HEK293 (cell line): Measurements from ENCODE around the gene BORCS6.
A peak's percentile ranks its signal among the peaks of the same experiment; 100 is the strongest.

Experiments
- CTCF ChIA-PET: fragments of 350-600 bp; formaldehyde crosslinking; extraction: SDS; loops from one replicate; lab custom pipeline; 2021; ENCODE audit warnings: antibody characterized with exemption; lab: Yijun Ruan, JAX
- POLR2A ChIA-PET: fragments of 300-600 bp; formaldehyde crosslinking; extraction: SDS; loops from one replicate; lab custom pipeline; 2020; ENCODE audit warnings: antibody characterized with exemption, inconsistent platforms; lab: Yijun Ruan, JAX
- H3K27ac ChIP-seq: fragments of 200-500 bp; sonication (Bioruptor generic); 2 replicates; pipeline ENCODE4 v1.5.1; 2014; ENCODE audit warnings: low read depth, low read length, control low read depth, inconsistent platforms; ENCODE audit errors: extremely low read depth
- H3K36me3 ChIP-seq, 2 experiments: fragments of 200-500 bp in 1 of 2; sonication (Bioruptor generic) in 1 of 2; 1 replicate in 1 of 2; 2 replicates in 1 of 2; pipeline ENCODE4 v1.5.1; 2014 to 2017; ENCODE audit warnings: inconsistent platforms in 2 of 2, low read length in 2 of 2; ENCODE audit not compliant: control insufficient read depth in 2 of 2, insufficient read depth in 1 of 2
- H3K4me1 ChIP-seq: fragments of 200-500 bp; sonication (Bioruptor generic); 2 replicates; pipeline ENCODE4 v1.5.1; 2014; ENCODE audit warnings: mild to moderate bottlenecking, low read length, inconsistent platforms; ENCODE audit not compliant: control insufficient read depth, insufficient read depth
- H3K4me3 ChIP-seq: 2 replicates; pipeline ENCODE4 v1.5.1; 2011; ENCODE audit warnings: low read depth, mild to moderate bottlenecking, control low read depth, low read length, moderate library complexity
- H3K9me3 ChIP-seq: fragments of 200-500 bp; sonication (Bioruptor generic); 2 replicates; pipeline ENCODE4 v1.5.1; 2014; ENCODE audit warnings: low read depth, low read length, inconsistent platforms; ENCODE audit not compliant: control insufficient read depth, insufficient read depth
- BCL11A ChIP-seq: fragments of 450-650 bp; formaldehyde crosslinking; IDR thresholded peaks from 2 replicates; pipeline ENCODE4 v1.5.1; 2016; ENCODE audit warnings: low read depth, missing biosample characterization, missing genetic modification characterization
- GLIS2 ChIP-seq: fragments of 450-650 bp; formaldehyde crosslinking; IDR thresholded peaks from 2 replicates; pipeline ENCODE4 v1.5.1; 2016; ENCODE audit warnings: missing biosample characterization, missing genetic modification characterization
- IKZF3 ChIP-seq: fragments of 450-650 bp; IDR thresholded peaks from 2 replicates; pipeline ENCODE4 v1.5.0; 2018; ENCODE audit warnings: missing biosample characterization, mild to moderate bottlenecking, missing genetic modification characterization, moderate library complexity
- MZF1 ChIP-seq: fragments of 450-650 bp; formaldehyde crosslinking; IDR thresholded peaks from 2 replicates; pipeline ENCODE4 v1.5.1; 2017; ENCODE audit warnings: missing biosample characterization, missing genetic modification characterization, borderline replicate concordance
- PRDM1 ChIP-seq: fragments of 450-650 bp; formaldehyde crosslinking; IDR thresholded peaks from 2 replicates; pipeline ENCODE4; 2016; ENCODE audit warnings: missing biosample characterization, missing genetic modification characterization
- SP2 ChIP-seq: fragments of 450-650 bp; formaldehyde crosslinking; IDR thresholded peaks from 2 replicates; pipeline ENCODE4 v1.5.1; 2016; ENCODE audit warnings: missing biosample characterization, missing genetic modification characterization
- YY1 ChIP-seq: fragments of 450-650 bp; formaldehyde crosslinking; IDR thresholded peaks from 2 replicates; pipeline ENCODE4 v1.5.1; 2018; ENCODE audit warnings: missing biosample characterization, missing genetic modification characterization
- ZBTB44 ChIP-seq: fragments of 450-650 bp; IDR thresholded peaks from 2 replicates; pipeline ENCODE4 v1.5.1; 2018; ENCODE audit warnings: missing biosample characterization, mild to moderate bottlenecking, missing genetic modification characterization
- ZNF274 ChIP-seq, 2 experiments: fragments of 200-500 bp in 1 of 2; fragments of 450-650 bp in 1 of 2; sonication (Bioruptor generic) in 1 of 2; formaldehyde crosslinking in 1 of 2; IDR thresholded peaks; 2 replicates each; pipeline versions ENCODE4 v1.5.1 to v1.6.1; 2014 to 2016; ENCODE audit warnings: borderline replicate concordance in 1 of 2, inconsistent platforms in 1 of 2, low read length in 1 of 2, missing biosample characterization in 1 of 2, missing genetic modification characterization in 1 of 2
- ZNF280C ChIP-seq: fragments of 450-650 bp; formaldehyde crosslinking; IDR thresholded peaks from 2 replicates; pipeline ENCODE4 v1.5.1; 2016; ENCODE audit warnings: missing biosample characterization, missing genetic modification characterization
- ZNF341 ChIP-seq: fragments of 450-650 bp; formaldehyde crosslinking; IDR thresholded peaks from 2 replicates; pipeline ENCODE4; 2016; ENCODE audit warnings: low read depth, missing biosample characterization, missing genetic modification characterization
- ZNF48 ChIP-seq: fragments of 450-650 bp; formaldehyde crosslinking; IDR thresholded peaks from 2 replicates; pipeline ENCODE4 v1.5.1; 2016; ENCODE audit warnings: missing biosample characterization, missing genetic modification characterization
- ZNF513 ChIP-seq: fragments of 450-650 bp; IDR thresholded peaks from 2 replicates; pipeline ENCODE4 v1.5.1; 2018; ENCODE audit warnings: missing biosample characterization, missing genetic modification characterization
- ZNF580 ChIP-seq: fragments of 450-650 bp; formaldehyde crosslinking; IDR thresholded peaks from 2 replicates; pipeline ENCODE4 v1.5.1; 2016; ENCODE audit warnings: missing biosample characterization, missing genetic modification characterization
- ZNF639 ChIP-seq: fragments of 450-650 bp; formaldehyde crosslinking; IDR thresholded peaks from 2 replicates; pipeline ENCODE4 v1.5.1; 2016; ENCODE audit warnings: missing biosample characterization, missing genetic modification characterization
- ZNF660 ChIP-seq: fragments of 450-650 bp; IDR thresholded peaks from 2 replicates; pipeline ENCODE4 v1.5.1; 2018; ENCODE audit warnings: missing biosample characterization, mild to moderate bottlenecking, missing genetic modification characterization
- ZNF664 ChIP-seq: fragments of 450-650 bp; formaldehyde crosslinking; IDR thresholded peaks from 2 replicates; pipeline ENCODE4 v1.5.1; 2016; ENCODE audit warnings: missing biosample characterization, missing genetic modification characterization
- ZNF704 ChIP-seq: fragments of 450-650 bp; formaldehyde crosslinking; IDR thresholded peaks from 2 replicates; pipeline ENCODE4 v1.5.1; 2016; ENCODE audit warnings: missing biosample characterization, missing genetic modification characterization
- ZNF791 ChIP-seq: fragments of 450-650 bp; formaldehyde crosslinking; IDR thresholded peaks from 2 replicates; pipeline ENCODE4 v1.5.1; 2016; ENCODE audit warnings: missing biosample characterization, missing genetic modification characterization

BORCS6 gene

GRCh38 chr17:8153525-8153956, 36.4 kb downstream of the BORCS6 start (continued):
- 0 out of 2 replicates have a peak, but pooled peaks have one; percentile 8 for TF ChIP-seq BCL11A
- peak; percentile 5 for TF ChIP-seq SP2 (tag by site-specific recombination)
- 0 out of 2 replicates have a peak, but pooled peaks have one; percentile 6 for TF ChIP-seq ZNF639 (tag by site-specific recombination)
- no peak for TF ChIP-seq ZBTB44
- peak; percentile 58; the same call in 1 of the 2 replicates for TF ChIP-seq ZNF660 (tag by site-specific recombination)
- TF ChIP-seq ZNF791, result no peak
- peak; percentile 16; the same call in 1 of the 2 replicates for TF ChIP-seq GLIS2
- TF ChIP-seq, all 188 proteins: peak for 24

GRCh38 chr17:8153031-8153451, 36.9 kb downstream of the BORCS6 start:
- ChIA-PET CTCF (interaction anchor here (0.7 to 3.2 kb wide), 3 partner anchors 34 to 344 kb away, joined by 4 to 15 read pairs (median 4); partner anchors contain the start of gene ALOXE3), POLR2A (interaction anchor here (1.3 to 2.0 kb wide), 4 partner anchors 10 to 57 kb away, joined by 4 to 16 read pairs (median 8); partner anchors contain the start of genes ALOXE3, AURKB and VAMP2)
- Histone ChIP-seq H3K36me3 (peaks cover 1 to 25% of the 10 kb centered on the region in 2 experiments; a peak in 2 of 3 replicates), H3K4me1 (peaks cover 25% of the 10 kb centered on the region), H3K27ac (peak overlapping the region; percentile 74; the same call in 1 of the 2 replicates), H3K4me3 (no peak overlapping the region), H3K9me3 (no peaks in the 10 kb centered on the region)
- TF ChIP-seq ZNF664, result no peak
- peak; percentile 43; the same call in 1 of the 2 replicates for TF ChIP-seq PRDM1 (tag by site-specific recombination)

- ChIA-PET CTCF (interaction anchor here (0.6 to 3.8 kb wide), 4 partner anchors 13 to 1437 kb away, joined by 4 to 19 read pairs (median 10); partner anchors contain the start of gene ALOXE3), POLR2A (interaction anchor here (1.0 kb wide), 1 partner anchor 21 kb away, joined by 3 read pairs; no protein-coding TSS in a partner anchor)
- Histone ChIP-seq H3K36me3 (peaks cover 0 to 33% of the 10 kb centered on the region in 2 experiments; a peak in 2 of 3 replicates), H3K4me3 (peak within 1 kb of the TSS; percentile 44), H3K27ac (peak within 1 kb of the TSS; percentile 74; the same call in 1 of the 2 replicates), H3K9me3 (no peaks in the 10 kb centered on the region), H3K4me1 (peaks cover 25% of the 10 kb centered on the region)
- TF ChIP-seq ZNF280C (tag by site-specific recombination) (no peak), ZNF274 (IDR thresholded peaks at IDR 0.05; ENCODE audit: low read length) (no peak), ZNF274 (tag by site-specific recombination; IDR thresholded peaks at IDR 0.05; ENCODE audit: borderline replicate concordance) (no peak), ZNF704 (tag by site-specific recombination) (no peak), YY1 (tag by site-specific recombination) (no peak), ZNF513 (tag by site-specific recombination) (no peak), ZNF48 (tag by site-specific recombination) (no peak), ZNF580 (no peak; the same call in 1 of the 2 replicates), IKZF3 (peak; percentile 57; the same call in 1 of the 2 replicates), PRDM1 (tag by site-specific recombination) (no peak), ZBTB44 (no peak), ZNF341 (tag by site-specific recombination) (peak; percentile 90), MZF1 (tag by site-specific recombination) (no peak)
Observed at GRCh38 chr17:8152112-8152775, 37.7 kb downstream of the BORCS6 start, which contains the start of gene PER1. Gene PER1, minus strand, starts transcription at chr17:8152404. Its CDS starts 1,698 bp downstream, at chr17:8150706.
